ENCODE measurements around the gene NKX6-2. TPM values are rescaled to one million over a fixed set of nuclear protein-coding genes. Genes with fewer than 3 reads are reported as not detected.

NKX6-2 gene
- polyA plus RNA-seq, 4 donors, result 7.8 to 9.5 (median 8.6) TPM

GRCh38 chr10:132813560-132814468 is 27.9 kb upstream of the NKX6-2 start:
- DNase-seq (ENCODE audit: low read depth in 4 of 4, low spot score in 3 of 4), result no peak

- DNase-seq (ENCODE audit: low read depth in 4 of 4, low spot score in 3 of 4), result no peak
Observed at GRCh38 chr10:132813001-132813401, 27.1 kb upstream of the NKX6-2 start.

- DNase-seq (ENCODE audit: low read depth in 4 of 4, low spot score in 3 of 4), result no peak
Observed at GRCh38 chr10:132812520-132812919, 26.6 kb upstream of the NKX6-2 start.

GRCh38 chr10:132811891-132812481 is 26.0 kb upstream of the NKX6-2 start:
- no peak for DNase-seq (ENCODE audit: low read depth in 4 of 4, low spot score in 3 of 4)

- no peak for DNase-seq (ENCODE audit: low read depth in 4 of 4, low spot score in 3 of 4)
Observed at GRCh38 chr10:132810807-132811700, 25.1 kb upstream of the NKX6-2 start.

- no peak for DNase-seq (ENCODE audit: low read depth in 4 of 4, low spot score in 3 of 4)
Observed at GRCh38 chr10:132810141-132810806, 24.3 kb upstream of the NKX6-2 start.

- no peak for DNase-seq (ENCODE audit: low read depth in 4 of 4, low spot score in 3 of 4)
Observed at GRCh38 chr10:132809232-132810140, 23.5 kb upstream of the NKX6-2 start.

GRCh38 chr10:132808383-132809231 is 22.7 kb upstream of the NKX6-2 start:
- DNase-seq (ENCODE audit: low read depth in 4 of 4, low spot score in 3 of 4), result no peak

GRCh38 chr10:132807621-132808049 is 21.7 kb upstream of the NKX6-2 start:
- DNase-seq (ENCODE audit: low read depth in 4 of 4, low spot score in 3 of 4), result no peak

- DNase-seq (ENCODE audit: low read depth in 4 of 4, low spot score in 3 of 4), result no peak
Observed at GRCh38 chr10:132806561-132807003, 20.6 kb upstream of the NKX6-2 start.

- no peak for DNase-seq (ENCODE audit: low read depth in 4 of 4, low spot score in 3 of 4)
Observed at GRCh38 chr10:132806110-132806509, 20.2 kb upstream of the NKX6-2 start.

- DNase-seq (ENCODE audit: low read depth in 4 of 4, low spot score in 3 of 4), result no peak
Observed at GRCh38 chr10:132805599-132805998, 19.7 kb upstream of the NKX6-2 start.

- no peak for DNase-seq (ENCODE audit: low read depth in 4 of 4, low spot score in 3 of 4)
Observed at GRCh38 chr10:132804785-132805426, 19.0 kb upstream of the NKX6-2 start.

GRCh38 chr10:132804287-132804686 is 18.3 kb upstream of the NKX6-2 start:
- DNase-seq (ENCODE audit: low read depth in 4 of 4, low spot score in 3 of 4), result no peak

GRCh38 chr10:132803416-132804210 is 17.7 kb upstream of the NKX6-2 start:
- DNase-seq (ENCODE audit: low read depth in 4 of 4, low spot score in 3 of 4), result no peak

- no peak for DNase-seq (ENCODE audit: low read depth in 4 of 4, low spot score in 3 of 4)
Observed at GRCh38 chr10:132802694-132803320, 16.9 kb upstream of the NKX6-2 start.

- DNase-seq (ENCODE audit: low read depth in 4 of 4, low spot score in 3 of 4), result no peak
Observed at GRCh38 chr10:132802048-132802447, 16.1 kb upstream of the NKX6-2 start.
